Muscle of back (tissue), 11 donors: ENCODE results near the gene STC2. TPM values are rescaled to one million over a fixed set of nuclear protein-coding genes. Genes with fewer than 3 reads are reported as not detected.
"Not testable (repeated sequence)": the region's sequence is repeated elsewhere in the genome, so short reads cannot be mapped to it uniquely, and the experiment has no call there.

Experiments used
- DNase-seq, 3 donors: peaks; one replicate each; pipeline versions ENCODE4 v3.0.0 to v3.0.0-alpha.2; 2013
- polyA plus RNA-seq, 10 donors: library from polyadenylated mRNA; unstranded; fragments of 120-200 nt; gene quantifications; one replicate each; pipeline ENCODE4 v1.2.1, GENCODE V29; 2013; ENCODE audit not compliant: insufficient read length in 10 of 10

STC2 gene
- polyA plus RNA-seq, 10 donors, result 3.4 to 11.0 (median 6.4) TPM

- no peak for DNase-seq
Observed at GRCh38 chr5:173298213-173298926, 29.8 kb downstream of the STC2 start.

GRCh38 chr5:173297813-173298212 lies 30.4 kb downstream of the STC2 start:
- DNase-seq, result no peak

GRCh38 chr5:173296737-173297676 lies 31.2 kb downstream of the STC2 start:
- no peak for DNase-seq

- DNase-seq, result no peak
Observed at GRCh38 chr5:173295796-173296195, 32.4 kb downstream of the STC2 start.

GRCh38 chr5:173294673-173295320 lies 33.4 kb downstream of the STC2 start:
- DNase-seq, result no peak

GRCh38 chr5:173293817-173294672 lies 34.2 kb downstream of the STC2 start:
- DNase-seq, result peak; percentile 75 to 90 (median 84)

- DNase-seq, result no peak
Observed at GRCh38 chr5:173291722-173292658, 36.2 kb downstream of the STC2 start.

- DNase-seq, result no peak
Observed at GRCh38 chr5:173290477-173291131, 37.6 kb downstream of the STC2 start.

- no peak for DNase-seq
Observed at GRCh38 chr5:173289372-173289771, 38.8 kb downstream of the STC2 start.

GRCh38 chr5:173288632-173289031 lies 39.6 kb downstream of the STC2 start:
- no peak for DNase-seq

GRCh38 chr5:173287086-173287485 lies 41.1 kb downstream of the STC2 start:
- no peak for DNase-seq

GRCh38 chr5:173284343-173284958 lies 43.8 kb downstream of the STC2 start:
- DNase-seq, result not testable (repeated sequence)

GRCh38 chr5:173283318-173284288 lies 44.6 kb downstream of the STC2 start:
- peak in 2 of 3 donors; percentile 49 to 80 for DNase-seq

GRCh38 chr5:173282916-173283315 lies 45.3 kb downstream of the STC2 start:
- no peak for DNase-seq

GRCh38 chr5:173281910-173282309 lies 46.3 kb downstream of the STC2 start:
- no peak for DNase-seq

GRCh38 chr5:173279166-173279565 lies 49.0 kb downstream of the STC2 start:
- DNase-seq, result no peak

- DNase-seq, result no peak
Observed at GRCh38 chr5:173278641-173279040, 49.6 kb downstream of the STC2 start.

- DNase-seq, result no peak
Observed at GRCh38 chr5:173278172-173278571, 50.0 kb downstream of the STC2 start.
